T47D (cell line): Measurements from ENCODE around the gene MT1F.

Experiments
- DNase-seq, 2 experiments: peaks; one replicate each; pipeline versions ENCODE4 v3.0.0 to v3.0.0-alpha.2; 2011 to 2012; ENCODE audit warnings: low read depth in 1 of 2, low spot score in 1 of 2
- JUND ChIP-seq: IDR thresholded peaks from 2 replicates; pipeline ENCODE4 v1.6.1; 2012; ENCODE audit warnings: low read depth
- in situ Hi-C: cut with HindIII; loops from 2 replicates; pipeline ENCODE4 v1.10.0; 2016; ENCODE audit warnings: low sequenced_read_pairs, low pct_unique_long_range_greater_than_20kb

Gene MT1F

DNA sequence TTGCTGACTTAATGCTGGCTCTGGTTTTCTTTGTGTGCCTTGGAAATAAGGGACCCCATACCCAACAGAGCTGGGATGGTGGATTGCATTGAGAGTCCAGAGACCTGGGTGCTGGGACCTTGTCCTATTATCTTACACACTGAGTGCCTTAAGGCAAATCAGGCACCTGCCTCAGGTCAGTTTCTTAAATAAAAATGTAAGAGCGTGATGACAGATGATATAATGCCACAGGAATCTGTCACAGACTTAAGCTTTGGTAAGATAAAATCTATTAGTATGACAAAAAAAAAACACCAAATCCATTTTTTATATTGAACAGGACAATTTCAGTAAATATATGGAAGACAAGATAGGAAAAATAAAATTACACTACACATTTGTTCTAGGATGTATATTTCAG lies 17.7 kb upstream of the MT1F start:
- DNase-seq, result no peak
- TF ChIP-seq JUND, result no peak
- in situ Hi-C loops, result no loop called here

DNA sequence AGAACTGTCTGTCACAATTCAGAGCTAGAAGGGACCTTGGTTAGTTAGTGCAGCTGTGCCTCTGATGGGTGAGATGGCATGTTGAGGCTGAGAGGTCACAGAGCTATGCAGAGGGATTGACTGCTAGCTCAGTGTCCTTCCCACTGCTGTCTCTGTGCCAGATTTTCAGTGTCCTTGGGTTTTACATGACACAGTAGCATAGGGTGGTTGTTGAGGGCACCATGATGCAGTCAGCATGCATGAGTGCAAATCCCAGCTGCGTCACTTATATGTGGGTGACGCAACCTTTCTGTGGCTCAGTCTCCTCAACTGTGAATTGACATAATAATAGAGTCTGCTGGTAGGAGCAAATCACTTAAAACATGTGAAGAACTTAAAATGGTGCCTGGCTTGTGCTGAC lies 16.6 kb upstream of the MT1F start:
- DNase-seq, result no peak
- in situ Hi-C loops, result no loop called here
- no peak for TF ChIP-seq JUND

DNA sequence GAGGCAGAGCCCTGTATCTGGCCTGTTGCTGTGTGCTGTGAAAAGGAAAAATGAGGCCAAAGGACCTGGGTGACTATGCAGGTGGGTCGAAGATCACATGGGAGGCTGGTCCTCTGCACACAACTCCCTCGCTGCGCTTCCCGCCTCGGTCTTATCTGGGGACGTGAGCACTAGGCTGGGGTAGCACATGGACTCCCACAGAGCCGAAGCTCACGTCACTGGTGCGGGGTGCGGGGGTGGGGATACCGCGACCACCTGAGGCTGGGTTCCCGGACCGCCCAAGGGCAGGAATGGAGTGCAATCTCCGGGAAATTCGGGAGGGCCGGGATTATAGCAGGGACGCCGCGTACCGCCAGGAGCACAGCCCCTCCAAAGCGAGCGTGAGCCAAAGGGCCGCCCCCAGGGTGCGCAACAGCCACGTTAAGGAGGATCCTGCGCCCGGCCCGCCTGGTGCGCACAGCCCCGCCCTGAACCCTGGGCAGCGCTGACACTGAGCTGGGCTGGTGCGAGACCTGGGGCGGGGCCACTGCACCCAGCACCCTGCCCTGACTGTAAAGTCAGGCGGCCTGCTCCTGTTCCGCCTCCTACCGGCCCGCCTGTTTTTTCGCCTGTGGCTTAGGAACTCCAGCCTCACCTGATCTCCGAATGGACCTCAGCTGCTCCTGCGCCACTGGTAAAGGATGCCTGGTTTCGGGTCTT lies 14.5 kb upstream of the MT1F start:
- in situ Hi-C loops, result no loop called here
- no peak for TF ChIP-seq JUND
- peak; percentile 57 to 82 for DNase-seq

DNA sequence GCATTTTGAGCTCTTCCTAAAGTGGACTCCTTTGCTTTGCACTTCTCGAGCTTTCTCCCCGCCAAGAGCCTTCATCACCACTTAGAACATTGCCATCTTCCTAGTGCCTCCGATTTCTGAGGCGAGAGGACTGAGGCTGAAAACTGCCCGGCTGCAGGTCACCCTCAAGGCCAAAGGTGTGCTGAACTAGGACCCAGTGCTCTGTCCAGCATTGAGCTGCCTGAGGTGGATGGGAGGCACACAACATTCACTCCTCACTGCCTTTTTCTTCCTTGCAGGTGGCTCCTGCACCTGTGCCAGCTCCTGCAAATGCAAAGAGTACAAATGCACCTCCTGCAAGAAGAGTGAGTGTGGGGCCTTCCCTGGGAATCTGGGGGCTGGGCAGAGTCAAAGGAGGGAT lies 13.9 kb upstream of the MT1F start:
- in situ Hi-C loops, result no loop called here
- no peak for TF ChIP-seq JUND
- no peak for DNase-seq

DNA sequence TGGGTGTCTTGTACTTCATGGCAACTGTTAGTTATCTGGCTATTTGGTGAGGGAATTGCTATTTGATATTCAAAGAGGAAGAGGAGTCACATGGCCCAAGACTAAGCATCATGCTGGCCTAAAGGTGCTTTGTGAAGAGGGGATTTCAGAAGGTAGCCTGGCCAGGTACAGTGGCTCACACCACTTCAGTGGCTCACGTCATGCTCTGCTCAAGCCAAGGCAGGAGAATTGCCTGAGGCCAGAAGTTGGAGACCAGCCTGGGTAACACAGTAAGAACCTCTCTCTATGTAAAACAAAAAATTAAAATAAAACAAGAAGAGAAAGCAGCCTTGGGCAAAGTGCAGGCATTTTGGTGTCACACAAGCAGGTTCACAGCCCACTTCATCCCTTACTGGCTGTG lies 12.4 kb upstream of the MT1F start:
- no peak for DNase-seq
- no peak for TF ChIP-seq JUND
- in situ Hi-C loops, result no loop called here

DNA sequence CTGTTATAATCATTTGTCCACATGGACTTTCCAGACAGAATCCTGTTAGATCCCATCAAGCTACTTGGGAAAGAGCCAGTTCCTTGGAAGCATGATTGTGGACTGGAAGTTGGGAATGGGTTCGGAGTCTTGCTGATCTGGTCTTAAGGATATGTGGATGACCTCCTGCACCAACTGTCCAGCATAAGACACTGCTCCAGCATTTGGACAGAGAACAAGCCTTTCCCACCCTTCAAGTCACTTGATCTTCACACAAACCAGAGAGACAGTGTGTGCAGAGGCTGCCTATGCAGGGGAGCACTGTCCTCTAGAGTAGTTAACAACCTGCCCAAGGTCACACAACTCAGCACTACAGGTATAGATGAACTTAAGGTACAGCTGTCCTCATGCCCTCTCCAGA lies 11.9 kb upstream of the MT1F start:
- no peak for TF ChIP-seq JUND
- in situ Hi-C loops, result no loop called here

DNA sequence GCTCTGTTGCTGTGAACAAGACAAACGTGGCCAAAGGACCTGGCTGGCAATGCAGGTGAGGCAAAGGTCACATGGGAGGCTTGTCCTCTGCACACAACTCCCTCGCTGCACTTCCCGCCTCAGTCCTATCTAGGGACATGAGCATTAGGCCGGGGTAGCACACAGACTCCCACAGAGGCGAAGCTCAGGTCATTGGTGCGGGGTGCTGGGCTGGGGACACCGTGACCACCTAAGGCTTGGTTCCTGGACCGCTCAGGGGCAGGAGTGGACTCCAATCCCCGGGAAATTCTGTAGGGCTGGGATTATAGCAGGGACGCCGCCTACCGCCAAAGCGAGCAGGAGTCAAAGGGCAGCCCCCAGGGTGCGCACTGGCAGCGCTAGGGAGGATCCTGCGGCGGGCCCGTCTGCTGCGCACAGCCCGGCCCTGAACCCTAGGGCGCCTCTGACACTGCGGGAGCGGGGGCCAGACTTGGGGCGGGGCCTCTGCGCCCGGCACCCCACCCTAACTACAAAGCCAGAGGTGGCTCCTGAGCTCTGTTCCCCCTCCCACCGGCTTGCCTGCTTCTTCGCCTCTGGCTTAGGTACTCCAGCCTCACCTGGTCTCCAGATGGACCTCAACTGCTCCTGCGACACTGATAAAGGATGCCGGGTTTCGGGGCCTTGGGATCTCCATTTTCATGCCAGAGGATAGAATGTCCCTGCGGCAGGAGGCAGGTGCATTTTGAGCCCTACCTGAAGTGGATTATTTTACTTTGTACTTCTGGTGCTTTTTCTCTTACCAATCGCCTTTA lies 9.9 kb upstream of the MT1F start:
- in situ Hi-C loops, result no loop called here
- no peak for TF ChIP-seq JUND
- no peak for DNase-seq

More for the DNA sequence above, 11.9 kb upstream of the MT1F start:
- DNase-seq, result no peak

DNA sequence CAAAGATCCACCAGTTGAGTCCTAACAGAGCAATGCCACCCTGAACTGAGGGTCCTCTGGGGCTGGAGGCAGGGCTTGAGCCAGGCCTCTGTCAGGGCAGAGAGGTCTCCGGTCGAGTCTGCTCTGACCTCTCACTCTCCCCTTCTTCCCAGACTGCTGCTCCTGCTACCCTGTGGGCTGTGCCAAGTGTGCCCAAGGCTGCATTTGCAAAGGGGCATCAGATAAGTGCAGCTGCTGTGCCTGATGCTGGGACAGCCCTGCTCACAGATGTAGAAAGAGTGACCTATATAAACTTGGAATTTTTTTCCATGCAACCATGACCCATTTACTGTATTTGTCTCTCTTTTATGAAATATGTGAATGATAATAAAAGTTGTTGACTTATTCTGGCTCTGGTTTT lies 8.5 kb upstream of the MT1F start:
- TF ChIP-seq JUND, result no peak
- in situ Hi-C loops, result no loop called here

DNA sequence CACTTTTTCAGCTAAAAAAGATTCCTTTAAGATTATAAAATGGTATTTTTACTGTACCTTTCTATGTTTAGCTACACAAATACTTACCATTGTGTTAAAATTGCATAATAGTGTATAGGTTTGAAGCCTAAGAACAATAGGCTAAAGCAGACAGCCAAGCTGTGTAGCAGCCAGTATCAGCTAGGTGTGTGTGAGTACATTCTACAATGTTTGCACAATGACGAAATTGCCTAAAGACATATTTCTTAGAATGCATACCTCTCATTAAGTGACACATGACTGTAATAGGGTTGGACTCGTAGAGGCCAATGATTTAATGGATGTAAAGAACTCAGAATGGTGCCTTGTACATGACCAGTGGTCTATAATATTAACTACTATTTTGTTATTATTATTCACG lies 7.9 kb upstream of the MT1F start:
- in situ Hi-C loops, result no loop called here
- TF ChIP-seq JUND, result no peak
- peak in 1 of 2 experiments; percentile 64 for DNase-seq

More for the DNA sequence above, 8.5 kb upstream of the MT1F start:
- no peak for DNase-seq

DNA sequence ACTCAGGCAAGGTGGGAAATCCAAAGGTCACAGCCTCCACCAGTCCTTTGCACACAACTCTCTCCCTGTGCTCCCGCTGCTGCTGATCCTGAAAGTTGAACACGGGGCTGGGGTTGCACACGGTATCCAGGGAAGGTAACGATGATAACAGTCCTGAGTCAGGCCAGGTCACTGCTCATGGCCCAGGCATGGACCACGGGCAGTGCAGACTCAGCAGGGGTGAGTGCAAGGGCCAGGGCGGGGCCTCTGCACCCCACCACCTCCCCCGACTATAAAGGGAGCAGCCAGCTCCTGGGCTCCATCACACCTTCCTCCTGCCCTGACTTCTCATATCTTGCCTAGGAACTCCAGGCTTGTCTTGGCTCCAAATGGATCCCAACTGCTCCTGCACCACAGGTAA lies 6.2 kb upstream of the MT1F start, which contains the start of gene MT1B:
Gene MT1B, plus strand, starts transcription at position 301 of the 400 bp plus-strand sequence. Its CDS starts 68 bp downstream, at position 369.
- in situ Hi-C loops, result no loop called here
- no peak for TF ChIP-seq JUND

DNA sequence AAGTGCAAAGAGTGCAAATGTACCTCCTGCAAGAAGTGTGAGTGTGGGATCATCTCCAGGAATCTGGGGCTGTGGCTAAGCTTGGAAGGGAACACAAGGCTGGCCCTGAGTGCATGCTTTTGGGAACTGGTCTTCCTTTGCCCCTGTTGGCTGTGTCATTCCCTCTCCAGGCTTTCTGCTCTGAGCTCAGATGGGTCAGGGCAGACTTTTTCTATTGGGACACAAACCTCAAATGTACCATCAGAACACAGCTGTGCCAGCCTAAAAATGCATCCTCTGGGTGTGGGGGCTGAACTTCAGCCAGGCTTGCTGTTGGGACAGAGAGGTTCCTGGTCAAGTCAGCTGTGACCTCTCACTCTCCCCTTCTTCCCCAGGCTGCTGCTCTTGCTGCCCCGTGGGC lies 5.2 kb upstream of the MT1F start:
- no peak for DNase-seq
- TF ChIP-seq JUND, result no peak
- in situ Hi-C loops, result no loop called here

More for the DNA sequence above, 6.2 kb upstream of the MT1F start, which contains the start of gene MT1B:
- no peak for DNase-seq

DNA sequence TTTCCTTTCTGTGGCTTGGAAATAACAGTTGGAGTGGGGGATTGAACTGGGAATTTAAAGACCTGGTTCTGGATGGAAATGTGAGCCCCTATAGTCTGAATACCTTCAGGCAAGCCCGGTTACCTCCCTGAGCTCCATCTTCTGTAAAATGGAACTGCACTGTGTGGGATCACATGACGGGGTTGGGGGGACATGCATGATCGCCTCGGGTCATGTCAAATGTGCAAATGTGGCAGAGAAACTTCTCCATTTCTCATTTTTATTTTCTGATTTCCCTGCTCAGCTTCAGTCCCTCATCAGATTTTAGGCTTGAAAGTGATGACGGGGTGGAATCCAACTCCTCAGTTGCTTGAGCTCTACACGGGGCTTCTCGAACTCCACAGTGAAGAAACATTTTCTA lies 4.5 kb upstream of the MT1F start:
- in situ Hi-C loops, result no loop called here
- TF ChIP-seq JUND, result no peak
- DNase-seq, result no peak

DNA sequence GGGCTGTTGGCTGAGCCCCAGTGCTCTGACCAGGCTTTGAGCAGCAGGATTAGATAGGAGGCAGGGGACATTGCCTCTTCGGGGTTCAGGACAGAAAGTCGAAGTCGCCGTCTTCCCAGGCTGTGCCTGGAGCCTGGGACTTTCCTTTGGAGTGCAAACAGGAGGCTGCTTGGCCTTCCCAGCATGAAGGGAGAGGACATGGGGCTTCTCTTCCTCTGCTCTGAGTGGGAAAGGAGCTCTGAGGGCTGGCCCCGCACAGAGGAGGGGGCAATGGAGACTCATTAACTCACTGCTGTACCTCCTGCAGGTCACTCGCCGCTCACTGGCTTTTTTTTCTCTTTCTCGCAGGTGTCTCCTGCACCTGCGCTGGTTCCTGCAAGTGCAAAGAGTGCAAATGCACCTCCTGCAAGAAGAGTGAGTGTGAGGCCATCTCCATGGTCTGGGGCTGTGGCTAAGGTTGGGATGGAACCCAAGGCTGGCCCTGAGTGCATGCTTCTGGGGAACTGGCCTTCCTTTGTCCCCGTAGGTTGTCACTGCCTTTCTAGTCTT lies 642 bp downstream of the MT1F start:
- no peak for TF ChIP-seq JUND
- no peak for DNase-seq

More for the DNA sequence above, 642 bp downstream of the MT1F start:
- in situ Hi-C loops, result no loop called here
